ENCODE results near the gene LMOD2. TPM values are rescaled to one million over a fixed set of nuclear protein-coding genes. Genes with fewer than 3 reads are reported as not detected.

LMOD2 gene
- total and polyA plus RNA-seq, 12 donors = 0.16 to 0.24 (median 0.18) TPM; not detected in 9

DNA sequence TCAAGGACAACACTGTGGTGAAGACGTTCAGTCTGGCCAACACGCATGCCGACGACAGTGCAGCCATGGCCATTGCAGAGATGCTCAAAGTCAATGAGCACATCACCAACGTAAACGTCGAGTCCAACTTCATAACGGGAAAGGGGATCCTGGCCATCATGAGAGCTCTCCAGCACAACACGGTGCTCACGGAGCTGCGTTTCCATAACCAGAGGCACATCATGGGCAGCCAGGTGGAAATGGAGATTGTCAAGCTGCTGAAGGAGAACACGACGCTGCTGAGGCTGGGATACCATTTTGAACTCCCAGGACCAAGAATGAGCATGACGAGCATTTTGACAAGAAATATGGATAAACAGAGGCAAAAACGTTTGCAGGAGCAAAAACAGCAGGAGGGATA is 6.6 kb downstream of the LMOD2 start:
- no peaks in the 10 kb centered on the region for H3K36me3 ChIP-seq (replicated peaks in 1 of 2)
- no peaks in the 10 kb centered on the region for H3K4me1 ChIP-seq (replicated peaks in 1 of 2)
- no peaks in the 10 kb centered on the region for H3K9me3 ChIP-seq (replicated peaks in 1 of 3)
- no peak for TF ChIP-seq POLR2A (IDR thresholded peaks at IDR 0.05)
- TF ChIP-seq, protein P1, sequence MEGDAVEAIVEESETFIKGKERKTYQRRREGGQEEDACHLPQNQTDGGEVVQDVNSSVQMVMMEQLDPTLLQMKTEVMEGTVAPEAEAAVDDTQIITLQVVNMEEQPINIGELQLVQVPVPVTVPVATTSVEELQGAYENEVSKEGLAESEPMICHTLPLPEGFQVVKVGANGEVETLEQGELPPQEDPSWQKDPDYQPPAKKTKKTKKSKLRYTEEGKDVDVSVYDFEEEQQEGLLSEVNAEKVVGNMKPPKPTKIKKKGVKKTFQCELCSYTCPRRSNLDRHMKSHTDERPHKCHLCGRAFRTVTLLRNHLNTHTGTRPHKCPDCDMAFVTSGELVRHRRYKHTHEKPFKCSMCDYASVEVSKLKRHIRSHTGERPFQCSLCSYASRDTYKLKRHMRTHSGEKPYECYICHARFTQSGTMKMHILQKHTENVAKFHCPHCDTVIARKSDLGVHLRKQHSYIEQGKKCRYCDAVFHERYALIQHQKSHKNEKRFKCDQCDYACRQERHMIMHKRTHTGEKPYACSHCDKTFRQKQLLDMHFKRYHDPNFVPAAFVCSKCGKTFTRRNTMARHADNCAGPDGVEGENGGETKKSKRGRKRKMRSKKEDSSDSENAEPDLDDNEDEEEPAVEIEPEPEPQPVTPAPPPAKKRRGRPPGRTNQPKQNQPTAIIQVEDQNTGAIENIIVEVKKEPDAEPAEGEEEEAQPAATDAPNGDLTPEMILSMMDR (IDR thresholded peaks at IDR 0.05) = no peak
- WGBS, 4 donors = 88 to 92% (median 89%) methylated on average over 15 of the region's 15 CpGs
- DNase-seq = no peak
- no peak overlapping the region for H3K27ac ChIP-seq
- no peaks in the 10 kb centered on the region for H3K27me3 ChIP-seq
- no peak overlapping the region for H3K4me3 ChIP-seq
- intact Hi-C loops (cut with DNase I) = no loop called here

- 56 to 65% (median 64%) methylated on average over 3 of the region's 3 CpGs for WGBS, 4 donors
- Histone ChIP-seq H3K9me3 (replicated peaks in 1 of 3) (no peaks in the 10 kb centered on the region), H3K4me1 (replicated peaks in 1 of 2) (no peaks in the 10 kb centered on the region), H3K27ac (no peak overlapping the region), H3K36me3 (replicated peaks in 1 of 2) (no peaks in the 10 kb centered on the region), H3K27me3 (no peaks in the 10 kb centered on the region), H3K4me3 (no peak overlapping the region)
- intact Hi-C loops (cut with DNase I) = no loop called here
- TF ChIP-seq, protein P1 (IDR thresholded peaks at IDR 0.05) = no peak
- no peak for TF ChIP-seq POLR2A (IDR thresholded peaks at IDR 0.05)
- DNase-seq = no peak
Measured at GRCh38 chr7:123662755-123663154, 7.1 kb downstream of the LMOD2 start.

DNA sequence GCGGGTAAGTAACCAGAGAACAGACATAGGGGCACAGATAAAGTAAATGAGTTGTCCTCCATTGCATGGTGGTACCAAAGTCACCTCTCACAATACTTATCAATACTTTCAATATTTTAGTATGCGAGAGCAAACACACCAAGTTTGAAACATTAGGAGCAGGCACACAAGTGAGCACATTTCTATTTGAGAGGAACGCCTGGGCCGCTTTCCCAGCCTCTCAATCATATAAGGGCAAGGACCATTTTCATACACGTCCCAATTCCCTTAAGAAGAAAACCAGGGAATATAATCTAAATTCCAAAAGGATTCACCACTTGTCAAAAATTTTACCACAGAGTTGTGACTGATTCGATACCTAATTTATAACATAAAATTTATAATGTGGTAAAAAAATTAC is 7.5 kb downstream of the LMOD2 start:
- Histone ChIP-seq H3K9me3 (replicated peaks in 1 of 3) (no peaks in the 10 kb centered on the region), H3K27ac (no peak overlapping the region), H3K4me1 (replicated peaks in 1 of 2) (no peaks in the 10 kb centered on the region), H3K4me3 (no peak overlapping the region), H3K27me3 (no peaks in the 10 kb centered on the region), H3K36me3 (replicated peaks in 1 of 2) (no peaks in the 10 kb centered on the region)
- TF ChIP-seq POLR2A (IDR thresholded peaks at IDR 0.05) = no peak
- TF ChIP-seq, protein P1 (IDR thresholded peaks at IDR 0.05) = no peak
- DNase-seq = no peak
- intact Hi-C loops (cut with DNase I) = no loop called here
- 92 to 97% (median 94%) methylated on average over 6 of the region's 6 CpGs for WGBS, 4 donors

DNA sequence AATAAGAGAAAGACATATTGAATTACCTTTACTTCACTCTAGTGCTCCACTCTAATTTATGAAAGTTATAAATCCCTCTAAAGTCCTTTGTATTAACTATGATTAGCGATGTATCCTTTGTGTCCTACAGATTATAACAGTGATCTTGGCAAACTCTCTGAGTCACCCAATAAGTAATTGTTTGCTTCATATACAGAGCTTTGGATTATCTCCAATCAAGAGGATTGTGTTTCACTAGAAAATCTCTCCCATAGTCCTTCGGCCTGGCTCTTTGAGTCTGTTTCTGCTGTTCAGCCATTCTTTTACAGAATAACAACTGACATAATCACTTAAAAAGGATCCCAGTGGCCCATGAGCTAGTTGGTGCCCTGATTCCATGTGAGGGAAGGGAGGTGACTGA is 9.5 kb downstream of the LMOD2 start:
- Histone ChIP-seq H3K9me3 (replicated peaks in 1 of 3) (no peaks in the 10 kb centered on the region), H3K27ac (no peak overlapping the region), H3K4me3 (no peak overlapping the region), H3K36me3 (replicated peaks in 1 of 2) (no peaks in the 10 kb centered on the region), H3K4me1 (replicated peaks in 1 of 2) (no peaks in the 10 kb centered on the region), H3K27me3 (no peaks in the 10 kb centered on the region)
- no peak for TF ChIP-seq POLR2A (IDR thresholded peaks at IDR 0.05)
- TF ChIP-seq, protein P1 (IDR thresholded peaks at IDR 0.05) = no peak
- intact Hi-C loops (cut with DNase I) = no loop called here
- 78 to 86% (median 81%) methylated on average over 2 of the region's 2 CpGs for WGBS, 4 donors
- DNase-seq = no peak

Measured in adrenal gland (tissue), 12 donors.